Endometrial microvascular endothelial cells (primary cell): ENCODE measurements around the gene ELP4. TPM values are rescaled to one million over a fixed set of nuclear protein-coding genes. Genes with fewer than 3 reads are reported as not detected.
"Not testable (repeated sequence)": the region's sequence is repeated elsewhere in the genome, so short reads cannot be mapped to it uniquely, and the experiment has no call there.

Source experiments
- in situ Hi-C: cut with HindIII; loops from 2 replicates; pipeline ENCODE4 v1.10.0; 2017; ENCODE audit warnings: low sequenced_read_pairs, low pct_unique_long_range_greater_than_20kb; ENCODE audit errors: inconsistent ontology term
- total RNA-seq: library from RNA; depleted of rRNA; stranded (reverse); fragments of >200 nt; gene quantifications from one replicate; pipeline ENCODE4 v1.2.3, GENCODE V29; 2015; ENCODE audit errors: inconsistent ontology term

The ELP4 gene
- total RNA-seq, 1 donor from 2014 or later: 23.6 TPM

GRCh38 chr11:31625868-31626267, 116.3 kb downstream of the ELP4 start:
- in situ Hi-C loops: no loop called here

DNA sequence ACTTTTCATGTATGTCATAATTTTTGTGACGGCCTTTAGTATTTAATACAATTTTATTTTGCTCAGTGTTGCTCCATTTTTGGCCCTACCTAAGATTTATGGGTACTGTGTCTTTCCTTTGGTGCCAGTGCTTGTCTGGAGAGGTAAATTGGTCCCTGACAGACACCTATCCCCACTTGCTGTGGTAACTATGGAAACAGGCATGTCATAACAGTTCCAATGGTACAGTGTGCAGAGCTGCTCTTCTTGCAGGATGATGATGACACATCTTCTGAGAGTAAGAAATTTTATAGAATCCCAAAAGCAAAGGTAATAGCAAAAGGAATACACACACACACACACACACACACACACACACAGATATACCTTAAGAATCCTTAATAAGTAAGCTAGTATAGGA, 118.5 kb downstream of the ELP4 start:
- in situ Hi-C loops: no loop called here

GRCh38 chr11:31636983-31637382, 127.4 kb downstream of the ELP4 start:
- in situ Hi-C loops: no loop called here

DNA sequence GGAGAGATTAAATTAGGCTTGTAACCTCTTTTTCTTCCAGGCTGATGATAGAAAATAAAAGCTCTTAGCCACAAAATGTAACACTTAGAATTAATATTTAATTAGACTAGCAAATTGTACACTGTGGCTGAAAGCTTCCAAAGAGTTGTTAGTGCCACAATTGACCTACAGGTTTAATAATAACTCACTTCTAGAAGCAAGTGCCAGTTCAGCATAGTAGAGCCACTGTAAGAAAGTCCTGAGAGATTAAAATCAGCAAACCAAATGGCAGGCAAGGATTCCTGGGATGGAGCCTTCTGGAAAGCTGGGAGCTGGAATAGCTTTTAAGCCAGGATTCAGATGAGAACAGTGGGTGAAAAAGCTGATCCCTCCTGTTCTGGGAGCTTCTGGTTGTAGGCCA, 131.0 kb downstream of the ELP4 start:
- in situ Hi-C loops: no loop called here

DNA sequence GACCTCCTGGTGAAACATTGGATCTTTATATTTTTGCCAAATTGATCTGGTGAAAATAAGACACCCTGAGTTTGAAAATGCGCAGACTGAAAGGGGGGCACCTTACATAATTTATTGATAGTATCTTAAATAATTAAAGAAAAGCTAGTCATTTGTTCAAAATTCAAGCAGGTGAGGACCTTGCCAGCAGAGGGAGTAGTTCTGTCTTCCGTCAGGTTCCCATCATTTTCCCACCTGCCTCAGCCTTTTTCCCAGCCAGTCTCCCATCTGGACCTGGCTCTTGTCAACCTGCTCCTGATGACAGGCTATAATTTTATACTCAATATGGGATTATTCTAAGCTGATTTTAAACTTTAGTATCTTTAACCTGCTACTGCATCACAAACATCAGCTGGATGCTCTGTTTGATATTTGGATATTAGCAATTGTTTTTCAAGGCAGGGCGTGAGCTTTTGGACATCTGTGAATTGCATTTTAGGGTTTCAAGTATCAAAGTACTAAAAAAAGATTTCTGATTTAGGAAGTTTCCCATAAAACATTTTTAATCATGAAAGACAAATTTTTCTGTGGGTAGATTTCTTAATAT, 132.0 kb downstream of the ELP4 start:
- in situ Hi-C loops: no loop called here

DNA sequence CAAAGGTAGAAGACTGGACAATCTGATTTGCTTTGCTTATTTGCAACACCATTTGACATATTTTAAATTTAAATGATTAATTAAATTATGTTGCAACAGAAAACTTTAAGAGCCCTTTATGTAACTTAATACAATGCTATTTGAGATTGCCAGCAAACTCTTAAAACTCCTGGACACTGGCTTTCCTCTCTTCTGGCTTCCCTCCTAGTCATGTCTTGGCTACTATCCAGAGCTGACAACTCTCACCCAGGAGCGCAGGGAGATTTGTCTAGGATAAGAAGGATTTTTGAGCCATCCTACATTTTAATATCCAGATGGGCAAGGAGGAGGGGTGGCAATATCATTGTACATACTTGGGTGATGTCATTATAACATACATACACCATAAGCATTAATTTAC, 134.3 kb downstream of the ELP4 start:
- in situ Hi-C loops: no loop called here

DNA sequence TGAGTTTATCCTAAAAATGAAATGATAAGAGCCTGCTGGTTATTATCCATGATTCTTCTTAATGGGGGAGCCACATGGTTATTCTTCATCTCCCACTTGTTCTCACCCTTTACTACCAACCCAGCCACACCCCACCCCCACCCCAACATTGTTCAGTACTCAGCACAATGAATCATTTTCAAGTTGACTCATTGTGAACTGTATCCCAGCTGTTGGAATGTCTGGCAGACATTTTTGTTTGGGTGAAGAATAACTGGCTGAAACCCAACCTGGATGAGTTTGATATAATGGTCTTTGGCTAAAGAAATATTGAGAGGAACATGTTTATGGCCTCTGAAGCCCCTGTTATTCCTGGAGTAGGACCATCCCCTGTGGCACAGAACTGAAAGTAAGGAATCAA, 136.2 kb downstream of the ELP4 start:
- in situ Hi-C loops: no loop called here

DNA sequence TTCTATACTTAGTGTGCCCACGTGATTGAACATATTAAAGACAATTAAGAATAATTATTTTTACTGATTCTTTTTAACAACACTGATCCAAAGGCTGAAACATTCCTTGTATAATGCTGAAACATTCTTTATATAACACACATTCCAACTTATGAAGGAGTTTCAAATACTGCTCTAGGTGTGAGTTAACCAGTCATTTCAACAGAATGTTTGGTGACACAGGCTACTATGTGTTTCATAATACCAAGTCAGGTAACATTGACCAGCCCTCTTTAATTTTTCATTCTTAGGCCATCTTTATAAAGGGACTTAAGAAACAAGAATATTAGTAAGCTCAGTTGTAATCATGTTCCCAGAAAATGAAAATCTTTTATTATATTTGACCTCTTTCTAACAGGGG, 136.6 kb downstream of the ELP4 start:
- in situ Hi-C loops: no loop called here

DNA sequence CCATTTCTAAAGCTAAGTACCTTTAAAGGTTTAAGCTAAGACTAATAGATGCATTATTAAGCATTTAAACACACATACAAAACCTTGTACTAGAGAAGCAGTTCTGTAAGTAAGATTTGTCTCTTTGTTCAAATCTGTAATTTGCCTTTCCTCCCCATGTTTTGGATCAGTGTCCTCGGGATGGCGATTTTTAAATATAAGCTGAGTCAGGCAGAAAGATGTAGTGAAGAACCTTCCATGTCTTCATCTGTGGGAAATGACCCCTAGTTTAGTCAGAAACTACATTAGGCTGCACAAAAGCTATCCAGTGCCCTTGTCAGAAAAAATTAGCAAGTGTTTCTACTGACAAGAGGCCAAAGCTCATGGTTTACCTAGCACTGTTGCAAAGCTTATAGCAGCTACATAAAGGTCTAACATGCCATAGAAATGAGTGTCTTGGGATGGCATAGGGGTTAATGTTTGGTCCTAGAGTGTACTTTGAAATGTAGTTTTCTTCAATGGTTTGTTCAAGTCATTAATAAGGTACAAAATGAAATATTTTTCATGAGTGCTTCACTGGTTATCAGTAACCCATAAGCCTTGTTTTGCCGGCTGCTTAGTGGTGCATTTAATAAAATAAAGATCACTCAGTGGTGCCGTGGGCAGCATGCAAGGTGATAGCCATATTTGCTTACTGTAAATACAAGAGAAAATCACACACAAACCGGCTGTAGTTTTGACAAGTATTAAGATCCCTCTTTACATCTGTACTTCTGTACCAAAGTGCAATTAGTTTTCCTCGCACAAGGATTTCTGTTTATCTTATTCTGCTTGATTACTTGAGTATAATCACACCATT, 139.8 kb downstream of the ELP4 start:
- in situ Hi-C loops: no loop called here

- in situ Hi-C loops: no loop called here
Measured at GRCh38 chr11:31651208-31651607, 141.6 kb downstream of the ELP4 start.

DNA sequence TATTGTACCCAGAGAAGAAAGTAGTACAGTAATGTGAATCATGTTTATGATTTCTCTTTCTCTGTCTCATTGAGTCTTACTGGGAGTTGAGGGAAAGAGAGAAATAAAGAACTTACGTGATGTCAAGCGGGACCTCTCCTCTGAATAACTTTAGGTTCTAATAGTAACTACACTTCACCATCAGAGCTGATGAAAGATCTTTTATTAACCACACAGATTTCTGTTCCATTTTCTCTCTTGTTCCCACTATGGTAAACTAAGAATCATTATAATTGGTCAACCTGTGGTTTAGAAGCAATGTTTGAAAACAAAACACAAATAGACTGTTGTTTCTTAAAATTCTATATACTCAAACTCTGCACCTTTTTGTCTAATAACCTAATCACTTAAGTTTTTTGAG, 142.3 kb downstream of the ELP4 start:
- in situ Hi-C loops: no loop called here

DNA sequence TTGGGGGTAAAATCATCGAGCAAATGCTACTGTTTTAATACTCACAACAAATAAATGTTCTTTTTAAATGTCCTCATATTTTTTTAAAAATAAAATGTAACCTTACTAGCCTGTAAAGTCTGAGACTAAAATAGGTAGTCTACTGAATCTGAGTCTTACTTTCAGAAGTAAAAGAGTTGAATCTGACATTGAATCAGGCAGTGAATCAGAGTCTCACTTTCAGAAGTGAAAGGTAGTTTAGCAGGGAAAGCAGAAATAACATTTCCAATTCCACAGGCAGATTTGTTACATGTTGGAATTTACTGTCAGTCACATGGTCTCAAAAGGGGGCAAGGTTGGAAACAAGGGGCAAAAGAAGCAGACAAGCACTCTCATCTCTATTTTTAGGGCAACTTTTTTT, 143.0 kb downstream of the ELP4 start:
- in situ Hi-C loops: no loop called here

GRCh38 chr11:31655483-31655882, 145.9 kb downstream of the ELP4 start:
- in situ Hi-C loops: no loop called here

DNA sequence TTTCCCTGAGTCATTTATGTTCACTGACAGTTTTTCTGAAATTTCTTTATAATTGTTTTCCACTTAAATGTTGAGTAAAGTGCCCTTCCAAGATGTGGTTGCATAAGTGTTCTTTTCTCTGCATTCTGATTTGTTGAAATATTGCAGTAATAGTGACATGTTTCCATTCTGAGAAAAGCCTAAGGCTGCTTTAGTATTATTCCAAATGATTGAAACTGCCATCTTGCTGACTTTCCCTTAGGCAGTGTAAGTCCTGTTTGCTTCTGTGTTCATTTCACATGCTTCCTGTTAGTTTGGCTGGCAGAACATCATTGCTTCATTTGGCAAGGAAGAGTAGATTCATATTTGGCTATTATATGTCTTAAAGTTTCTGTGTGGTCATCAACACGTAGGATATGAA, 146.5 kb downstream of the ELP4 start:
- in situ Hi-C loops: no loop called here

GRCh38 chr11:31657091-31657490, 147.5 kb downstream of the ELP4 start:
- in situ Hi-C loops: no loop called here

- in situ Hi-C loops: no loop called here
Measured at GRCh38 chr11:31664129-31664528, 154.6 kb downstream of the ELP4 start.

DNA sequence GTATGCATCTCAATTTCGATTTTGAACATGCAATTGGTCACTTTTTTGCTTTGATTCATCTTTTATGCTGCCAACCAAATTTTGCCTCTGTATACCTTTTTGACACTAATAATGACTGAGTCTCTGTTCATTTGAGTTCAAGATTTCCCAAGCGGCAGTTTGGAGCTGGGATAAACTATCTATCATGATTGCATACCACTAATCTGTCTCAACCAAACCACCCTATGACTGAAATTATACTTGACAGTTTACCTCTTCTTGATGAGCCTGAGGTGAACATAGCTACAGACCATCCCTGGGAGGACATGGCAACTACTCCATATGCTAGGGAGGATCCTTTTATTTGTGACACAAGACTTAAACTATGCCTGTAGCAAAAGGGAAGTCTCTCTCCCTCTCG, 155.4 kb downstream of the ELP4 start:
- in situ Hi-C loops: no loop called here

- in situ Hi-C loops: no loop called here
Measured at GRCh38 chr11:31671681-31672080, 162.1 kb downstream of the ELP4 start.

DNA sequence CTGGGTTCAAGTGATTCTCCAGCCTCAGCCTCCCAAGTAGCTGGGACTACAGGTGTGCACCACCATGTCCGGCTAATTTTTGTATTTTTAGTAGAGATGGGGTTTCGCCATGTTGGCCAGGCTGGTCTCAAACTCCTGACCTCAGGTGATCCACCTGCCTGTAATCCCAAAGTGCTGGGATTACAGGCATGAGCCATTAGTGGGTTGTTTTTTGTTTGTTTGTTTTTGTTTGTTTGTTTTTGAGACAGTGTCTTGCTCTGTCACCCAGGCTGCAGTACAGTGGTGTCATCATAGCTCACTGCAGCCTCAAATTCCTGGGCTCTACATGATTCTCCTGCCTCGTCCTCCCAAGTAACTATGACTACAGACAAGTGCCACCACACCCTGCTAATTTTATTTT, 163.5 kb downstream of the ELP4 start:
- in situ Hi-C loops: not testable (repeated sequence)

- in situ Hi-C loops: no loop called here
Measured at GRCh38 chr11:31676280-31676982, 166.9 kb downstream of the ELP4 start.
